GM18520 (cell line): ENCODE measurements around the gene CRY1.
A peak's percentile ranks its signal among the peaks of the same experiment; 100 is the strongest.
"Not testable (repeated sequence)": the region's sequence is repeated elsewhere in the genome, so short reads cannot be mapped to it uniquely, and the experiment has no call there.

ENCODE experiments used
- ATAC-seq: cut with Tn5 transposase; IDR thresholded peaks from one replicate; pipeline ENCODE4 v1.9.1; 2021; ENCODE audit not compliant: unreplicated experiment

The CRY1 gene

GRCh38 chr12:107012736-107013425, 80.5 kb downstream of the CRY1 start:
- no peak for ATAC-seq

- no peak for ATAC-seq
Observed at GRCh38 chr12:107011519-107011918, 81.8 kb downstream of the CRY1 start.

GRCh38 chr12:107007411-107007810, 85.9 kb downstream of the CRY1 start:
- no peak for ATAC-seq

- not testable (repeated sequence) for ATAC-seq
Observed at GRCh38 chr12:107002665-107003064, 90.7 kb downstream of the CRY1 start.

GRCh38 chr12:106999446-106999845, 93.9 kb downstream of the CRY1 start:
- no peak for ATAC-seq

- ATAC-seq: no peak
Observed at GRCh38 chr12:106997916-106998315, 95.4 kb downstream of the CRY1 start.

- ATAC-seq: not testable (repeated sequence)
Observed at GRCh38 chr12:106996102-106996501, 97.2 kb downstream of the CRY1 start.

GRCh38 chr12:106994579-106995220, 98.6 kb downstream of the CRY1 start:
- no peak for ATAC-seq

GRCh38 chr12:106987846-106988245, 105.5 kb downstream of the CRY1 start:
- ATAC-seq: no peak

- peak; percentile 83 for ATAC-seq
Observed at GRCh38 chr12:106986625-106987389, 106.5 kb downstream of the CRY1 start, which contains the start of gene MTERF2. MTERF2 (minus strand) TSS chr12:106987146; CDS start chr12:106978714, 8,432 bp downstream.

- ATAC-seq: no peak
Observed at GRCh38 chr12:106986135-106986534, 107.2 kb downstream of the CRY1 start.

- ATAC-seq: no peak
Observed at GRCh38 chr12:106985479-106985878, 107.9 kb downstream of the CRY1 start.

- no peak for ATAC-seq
Observed at GRCh38 chr12:106984588-106985137, 108.7 kb downstream of the CRY1 start.

- ATAC-seq: no peak
Observed at GRCh38 chr12:106982229-106982628, 111.1 kb downstream of the CRY1 start.

GRCh38 chr12:106981788-106982187, 111.6 kb downstream of the CRY1 start:
- ATAC-seq: no peak

- ATAC-seq: no peak
Observed at GRCh38 chr12:106980944-106981343, 112.4 kb downstream of the CRY1 start.

GRCh38 chr12:106978035-106978800, 115.1 kb downstream of the CRY1 start:
- ATAC-seq: no peak

- ATAC-seq: no peak
Observed at GRCh38 chr12:106976668-106977067, 116.7 kb downstream of the CRY1 start.

GRCh38 chr12:106975993-106976658, 117.2 kb downstream of the CRY1 start:
- ATAC-seq: no peak

GRCh38 chr12:106975098-106975497, 118.3 kb downstream of the CRY1 start:
- no peak for ATAC-seq
